GM12878 (cell line): ENCODE results near the gene EIF2A. TPM values are rescaled to one million over a fixed set of nuclear protein-coding genes. Genes with fewer than 3 reads are reported as not detected.

Source experiments
- ATAC-seq: fragments of 200-7000 bp; cut with Tn5 transposase; 3 replicates; pipeline ENCODE4 v1.9.1; 2020; ENCODE audit warnings: mild to moderate bottlenecking, moderate library complexity
- BruUV-seq: library from RNA; stranded (reverse); fragments of 400-500 nt; replicated peaks from 2 replicates; lab custom pipeline; 2021; lab: Mats Ljungman, UMichigan
- CTCF ChIA-PET: fragments of 300-600 bp; sonication (Branson Sonifier 250); formaldehyde crosslinking; extraction: SDS; loops from one replicate; lab custom pipeline; 2021; ENCODE audit warnings: inconsistent platforms; lab: Yijun Ruan, JAX
- POLR2A ChIA-PET: fragments of 350-600 bp; formaldehyde crosslinking; extraction: SDS; loops from one replicate; lab custom pipeline; 2021; ENCODE audit warnings: inconsistent platforms; lab: Charles Lee
- RAD21 ChIA-PET: fragments of 300-600 bp; sonication (Branson Sonifier 250); formaldehyde crosslinking; loops from one replicate; lab custom pipeline; 2023; ENCODE audit warnings: antibody characterized with exemption; ENCODE audit not compliant: unreplicated experiment; lab: Charles Lee
- SMC1A ChIA-PET: fragments of 300-600 bp; sonication (Branson Sonifier 250); formaldehyde crosslinking; loops from one replicate; lab custom pipeline; 2023; ENCODE audit not compliant: unreplicated experiment, uncharacterized antibody; lab: Charles Lee
- DNase-seq: peaks from one replicate; pipeline ENCODE4 v3.0.0-alpha.2; 2011; ENCODE audit warnings: low read depth, low spot score
- FAIRE-seq: peaks from 3 replicates; lab custom pipeline; 2011; peaks lifted over from hg19 to GRCh38; lab: Jason Lieb, UNC
- H2AFZ ChIP-seq: 2 replicates; pipeline ENCODE4 v1.6.0; 2011; ENCODE audit warnings: low read depth, low read length, control low read depth; ENCODE audit not compliant: control insufficient read depth
- H3K27ac ChIP-seq: 2 replicates; pipeline ENCODE4 v1.5.1; 2011; ENCODE audit warnings: control low read depth; ENCODE audit not compliant: control insufficient read depth, insufficient read depth
- H3K27me3 ChIP-seq, 2 experiments: replicated peaks in 1 of 2; 2 replicates each; pipeline versions ENCODE4 v1.6.0 to v1.6.1; 2011; ENCODE audit warnings: low read length in 1 of 2; ENCODE audit not compliant: control insufficient read depth in 2 of 2, insufficient read depth in 2 of 2
- H3K36me3 ChIP-seq, 2 experiments: 2 replicates each; pipeline ENCODE4 v1.5.1; 2011; ENCODE audit warnings: low read length in 1 of 2; ENCODE audit not compliant: control insufficient read depth in 2 of 2, insufficient read depth in 2 of 2
- H3K4me1 ChIP-seq: 2 replicates; pipeline ENCODE4 v1.6.1; 2011; ENCODE audit warnings: mild to moderate bottlenecking, low read length, moderate library complexity, mixed read lengths; ENCODE audit not compliant: control insufficient read depth, insufficient read depth
- H3K4me2 ChIP-seq: 2 replicates; pipeline ENCODE4 v1.6.0; 2011; ENCODE audit warnings: control low read depth; ENCODE audit not compliant: control insufficient read depth, insufficient read depth
- H3K4me3 ChIP-seq: fragments of 200-600 bp; sonication (generic); 2 replicates; pipeline ENCODE4 v1.5.1; 2016
- H3K79me2 ChIP-seq: 2 replicates; pipeline ENCODE4 v1.6.0; 2011; ENCODE audit warnings: low read length; ENCODE audit not compliant: control insufficient read depth, insufficient read depth
- H3K9ac ChIP-seq: 2 replicates; pipeline ENCODE4 v1.8.0; 2011; ENCODE audit warnings: low read length, control low read depth, mixed read lengths; ENCODE audit not compliant: control insufficient read depth, insufficient read depth
- H3K9me3 ChIP-seq: replicated peaks from 3 replicates; pipeline ENCODE4 v1.5.1; 2011; ENCODE audit warnings: mild to moderate bottlenecking, low read length; ENCODE audit not compliant: control insufficient read depth, insufficient read depth
- H4K20me1 ChIP-seq: 2 replicates; pipeline ENCODE4 v1.6.0; 2011; ENCODE audit not compliant: control insufficient read depth, insufficient read depth
- ATF7 ChIP-seq: fragments of 450-650 bp; IDR thresholded peaks from 2 replicates; pipeline ENCODE4 v1.6.1; 2016; ENCODE audit warnings: low read depth, mild to moderate bottlenecking
- FOXK2 ChIP-seq: fragments of 450-650 bp; IDR thresholded peaks from 2 replicates; pipeline ENCODE4 v1.6.1; 2017; ENCODE audit warnings: mild to moderate bottlenecking, moderate library complexity
- LARP7 ChIP-seq: fragments of 450-650 bp; IDR thresholded peaks from 2 replicates; pipeline ENCODE4 v1.6.1; 2017; ENCODE audit warnings: mild to moderate bottlenecking
- RUNX3 ChIP-seq: IDR thresholded peaks from 2 replicates; pipeline ENCODE4 v1.6.1; 2012; ENCODE audit warnings: low read length, inconsistent platforms
- SKIL ChIP-seq: fragments of 450-650 bp; IDR thresholded peaks from 2 replicates; pipeline ENCODE4 v1.6.1; 2017; ENCODE audit warnings: mild to moderate bottlenecking, low read depth, inconsistent platforms; ENCODE audit not compliant: poor library complexity, severe bottlenecking
- SMAD1 ChIP-seq: fragments of 450-650 bp; IDR thresholded peaks from 2 replicates; pipeline ENCODE4 v1.6.1; 2018; ENCODE audit warnings: mild to moderate bottlenecking, low read depth; ENCODE audit not compliant: partially characterized antibody
- SP1 ChIP-seq: IDR thresholded peaks from one replicate; pipeline ENCODE4 v1.6.1; 2011; ENCODE audit warnings: low read depth, low read length
- YBX1 ChIP-seq: fragments of 450-650 bp; IDR thresholded peaks from 2 replicates; pipeline ENCODE4 v1.6.1; 2016; ENCODE audit warnings: antibody characterized with exemption
- ZBED1 ChIP-seq: IDR thresholded peaks from 2 replicates; pipeline ENCODE4 v1.6.1; 2016; ENCODE audit warnings: borderline replicate concordance
- ZNF207 ChIP-seq: fragments of 450-650 bp; IDR thresholded peaks from 2 replicates; pipeline ENCODE4 v1.6.1; 2014; ENCODE audit warnings: antibody characterized with exemption, mild to moderate bottlenecking, borderline replicate concordance
- ZNF217 ChIP-seq: fragments of 450-650 bp; IDR thresholded peaks from 2 replicates; pipeline ENCODE4 v1.6.1; 2017; ENCODE audit warnings: antibody characterized with exemption, mild to moderate bottlenecking
- ZNF592 ChIP-seq: fragments of 450-650 bp; IDR thresholded peaks from 2 replicates; pipeline ENCODE4 v1.6.1; 2017; ENCODE audit warnings: mild to moderate bottlenecking, moderate library complexity
- WGBS: methylation state at CpG from one replicate; pipeline ENCODE4 v1.1.6; 2016; ENCODE audit warnings: low lambda C conversion rate; ENCODE audit not compliant: insufficient replicate concordance, insufficient coverage; ENCODE audit errors: missing lambda C conversion rate; 5-methylcytosine and 5-hydroxymethylcytosine counted together
- in situ Hi-C: fragments of 300-500 bp; cut with MboI; formaldehyde crosslinking; loops from 9 replicates; pipeline ENCODE4 v1.14.3; 2018; ENCODE audit warnings: mixed read lengths
- intact Hi-C: fragments of 100-400 bp; cut with micrococcal nuclease; formaldehyde crosslinking; loops from one replicate; pipeline ENCODE4 v1.14.2; 2022; ENCODE audit not compliant: unreplicated experiment
- polyA plus RNA-seq, 11 experiments: library from polyadenylated mRNA; depleted of rRNA in 4 of 11; unstranded in 6 of 11; stranded (reverse) in 5 of 11; fragments of >200 nt; fragmentation: Nextera tagmentation in 4 of 11; fragmentation: Illumina TruSeq in 1 of 11; extraction: Ambion mirVana in 4 of 11; extraction: Trizol in 1 of 11; gene quantifications; 1 replicate in 1 of 11; 2 replicates in 10 of 11; pipeline versions ENCODE4 v1.2.1 to v1.2.3, GENCODE V29; 2011 to 2016; ENCODE audit warnings: inconsistent platforms in 2 of 11, missing spikeins in 2 of 11, low read depth in 1 of 11
- total RNA-seq, 4 experiments: library from RNA; depleted of rRNA in 3 of 4; stranded (reverse); fragments of >200 nt in 3 of 4; fragmentation: Illumina TruSeq in 1 of 4; extraction: Trizol in 1 of 4; gene quantifications; 2 replicates each; pipeline versions ENCODE4 v1.2.1 to v1.2.3, GENCODE V29; 2013 to 2021
- TF ChIP-seq, protein P1 (sequence below): fragments of 150-350 bp; IDR thresholded peaks from 2 replicates; pipeline ENCODE4 v1.6.1; 2016; ENCODE audit warnings: low read depth, low read length

The EIF2A gene
- total and polyA plus RNA-seq, 10 of the 15 experiments (the other 5 are each of a cell fraction or from before 2014, with no cell fraction given), result 85.4 to 211 (median 136) TPM

GRCh38 chr3:150557725-150558124 lies 11.1 kb downstream of the EIF2A start:
- Histone ChIP-seq H3K27ac (no peak overlapping the region), H3K4me1 (no peaks in the 10 kb centered on the region), H3K27me3 (no peaks in the 10 kb centered on the region), H4K20me1 (no peaks in the 10 kb centered on the region), H3K9me3 (no peaks in the 10 kb centered on the region; the same call in 2 of the 3 replicates), H3K36me3 (peaks cover 0 to 19% of the 10 kb centered on the region in 2 experiments; a peak in 3 of 4 replicates), H3K9ac (no peak overlapping the region)
- no peak for TF ChIP-seq SKIL
- TF ChIP-seq, protein P1, sequence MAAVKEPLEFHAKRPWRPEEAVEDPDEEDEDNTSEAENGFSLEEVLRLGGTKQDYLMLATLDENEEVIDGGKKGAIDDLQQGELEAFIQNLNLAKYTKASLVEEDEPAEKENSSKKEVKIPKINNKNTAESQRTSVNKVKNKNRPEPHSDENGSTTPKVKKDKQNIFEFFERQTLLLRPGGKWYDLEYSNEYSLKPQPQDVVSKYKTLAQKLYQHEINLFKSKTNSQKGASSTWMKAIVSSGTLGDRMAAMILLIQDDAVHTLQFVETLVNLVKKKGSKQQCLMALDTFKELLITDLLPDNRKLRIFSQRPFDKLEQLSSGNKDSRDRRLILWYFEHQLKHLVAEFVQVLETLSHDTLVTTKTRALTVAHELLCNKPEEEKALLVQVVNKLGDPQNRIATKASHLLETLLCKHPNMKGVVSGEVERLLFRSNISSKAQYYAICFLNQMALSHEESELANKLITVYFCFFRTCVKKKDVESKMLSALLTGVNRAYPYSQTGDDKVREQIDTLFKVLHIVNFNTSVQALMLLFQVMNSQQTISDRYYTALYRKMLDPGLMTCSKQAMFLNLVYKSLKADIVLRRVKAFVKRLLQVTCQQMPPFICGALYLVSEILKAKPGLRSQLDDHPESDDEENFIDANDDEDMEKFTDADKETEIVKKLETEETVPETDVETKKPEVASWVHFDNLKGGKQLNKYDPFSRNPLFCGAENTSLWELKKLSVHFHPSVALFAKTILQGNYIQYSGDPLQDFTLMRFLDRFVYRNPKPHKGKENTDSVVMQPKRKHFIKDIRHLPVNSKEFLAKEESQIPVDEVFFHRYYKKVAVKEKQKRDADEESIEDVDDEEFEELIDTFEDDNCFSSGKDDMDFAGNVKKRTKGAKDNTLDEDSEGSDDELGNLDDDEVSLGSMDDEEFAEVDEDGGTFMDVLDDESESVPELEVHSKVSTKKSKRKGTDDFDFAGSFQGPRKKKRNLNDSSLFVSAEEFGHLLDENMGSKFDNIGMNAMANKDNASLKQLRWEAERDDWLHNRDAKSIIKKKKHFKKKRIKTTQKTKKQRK, result no peak
- no peak for TF ChIP-seq RUNX3
- TF ChIP-seq SP1, result no peak
- TF ChIP-seq ZNF592, result no peak
- no peak for TF ChIP-seq YBX1
- TF ChIP-seq FOXK2, result no peak
- no peak for TF ChIP-seq ZNF207
- no peak for TF ChIP-seq ATF7
- TF ChIP-seq ZBED1, result no peak
- no peak for TF ChIP-seq LARP7
- TF ChIP-seq SMAD1, result no peak
- no peak for TF ChIP-seq ZNF217
- TF ChIP-seq, all 136 proteins: peak for 0
- peaks cover 37% of the 10 kb centered on the region for H3K79me2 ChIP-seq
- 13% methylated on average over 1 of the region's 1 CpG for WGBS
- POLR2A ChIA-PET, result interaction anchor here (1.0 to 1.3 kb wide), 2 partner anchors 14 to 146 kb away, joined by 3 read pairs; no protein-coding TSS in a partner anchor
- DNase-seq (no peak), ATAC-seq (no peak), FAIRE-seq (no peak)
- in situ Hi-C loops, result no loop called here
- H3K4me2 ChIP-seq, result no peak overlapping the region
- H3K4me3 ChIP-seq, result no peak overlapping the region
- intact Hi-C loops, result no loop called here
- SMC1A ChIA-PET, result interaction anchor here (0.8 to 1.7 kb wide), 3 partner anchors 20 to 40 kb away, joined by 3 to 6 read pairs (median 3); no protein-coding TSS in a partner anchor
- H2AFZ ChIP-seq, result no peak overlapping the region
- RAD21 ChIA-PET, result no interaction called here
- CTCF ChIA-PET, result interaction anchor here (0.9 kb wide), 1 partner anchor 10 kb away, joined by 4 read pairs; no protein-coding TSS in a partner anchor
- BruUV-seq, result no TSS peak
